Neutrophil (primary cell): ENCODE data around the gene ZNF536.
"Not testable (repeated sequence)": the region's sequence is repeated elsewhere in the genome, so short reads cannot be mapped to it uniquely, and the experiment has no call there.

Source experiments
- H3K27ac ChIP-seq: fragments of 200-600 bp; sonication (generic); 2 replicates; pipeline ENCODE4 v1.5.1; 2016; ENCODE audit warnings: mild to moderate bottlenecking, moderate library complexity
- H3K27me3 ChIP-seq: fragments of 200-600 bp; sonication (generic); 2 replicates; pipeline ENCODE4 v1.6.0; 2016; ENCODE audit warnings: mild to moderate bottlenecking
- H3K36me3 ChIP-seq: fragments of 200-600 bp; sonication (generic); 2 replicates; pipeline ENCODE4 v1.5.1; 2017
- H3K4me1 ChIP-seq, 2 experiments: fragments of 200-600 bp in 1 of 2; sonication (generic) in 1 of 2; 1 replicate in 1 of 2; 2 replicates in 1 of 2; pipeline versions ENCODE4 v1.5.1 to v1.6.1; 2013 to 2016; ENCODE audit warnings: low read depth in 1 of 2, low read length in 1 of 2, mild to moderate bottlenecking in 1 of 2, moderate library complexity in 1 of 2; ENCODE audit not compliant: control insufficient read depth in 1 of 2, insufficient read depth in 1 of 2
- H3K4me3 ChIP-seq, 2 experiments: fragments of 200-600 bp in 1 of 2; sonication (generic) in 1 of 2; 1 replicate in 1 of 2; 2 replicates in 1 of 2; pipeline ENCODE4 v1.5.1; 2013 to 2016; ENCODE audit warnings: low read depth in 1 of 2, low read length in 1 of 2, mild to moderate bottlenecking in 1 of 2, moderate library complexity in 1 of 2
- H3K9me3 ChIP-seq: fragments of 200-600 bp; sonication (generic); 2 replicates; pipeline ENCODE4 v1.5.1; 2016
- TF ChIP-seq, protein P1 (sequence below): fragments of 200-600 bp; sonication (generic); IDR thresholded peaks from 2 replicates; pipeline ENCODE4 v1.5.1; 2016; ENCODE audit warnings: antibody characterized with exemption

The ZNF536 gene

DNA sequence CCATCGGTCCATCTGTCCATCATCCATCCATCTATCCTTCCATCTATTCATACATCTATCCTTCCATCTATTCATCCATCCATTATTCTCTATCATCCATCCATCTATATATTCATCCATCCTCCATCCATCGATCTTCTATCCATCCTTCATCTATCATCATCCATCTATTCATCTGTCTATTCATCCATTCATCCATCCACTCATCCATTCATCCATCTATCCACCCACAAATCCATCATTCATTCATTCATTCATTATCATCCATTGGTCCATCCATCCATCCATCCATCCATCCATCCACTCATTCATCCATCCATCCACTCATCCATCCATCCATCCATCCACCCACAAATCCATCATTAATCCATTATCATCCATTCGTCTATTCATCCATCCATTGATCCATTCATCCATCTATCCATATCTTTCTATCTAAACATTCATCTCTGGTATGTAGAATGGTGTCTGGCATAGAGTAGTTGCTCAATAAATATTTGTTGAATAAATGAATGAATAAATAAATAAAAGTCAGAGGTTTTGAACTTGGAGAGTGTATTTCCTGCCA lies 36.6 kb downstream of the ZNF536 start:
- no peaks in the 10 kb centered on the region for H3K9me3 ChIP-seq
- no peak overlapping the region for H3K4me3 ChIP-seq
- TF ChIP-seq, protein P1, sequence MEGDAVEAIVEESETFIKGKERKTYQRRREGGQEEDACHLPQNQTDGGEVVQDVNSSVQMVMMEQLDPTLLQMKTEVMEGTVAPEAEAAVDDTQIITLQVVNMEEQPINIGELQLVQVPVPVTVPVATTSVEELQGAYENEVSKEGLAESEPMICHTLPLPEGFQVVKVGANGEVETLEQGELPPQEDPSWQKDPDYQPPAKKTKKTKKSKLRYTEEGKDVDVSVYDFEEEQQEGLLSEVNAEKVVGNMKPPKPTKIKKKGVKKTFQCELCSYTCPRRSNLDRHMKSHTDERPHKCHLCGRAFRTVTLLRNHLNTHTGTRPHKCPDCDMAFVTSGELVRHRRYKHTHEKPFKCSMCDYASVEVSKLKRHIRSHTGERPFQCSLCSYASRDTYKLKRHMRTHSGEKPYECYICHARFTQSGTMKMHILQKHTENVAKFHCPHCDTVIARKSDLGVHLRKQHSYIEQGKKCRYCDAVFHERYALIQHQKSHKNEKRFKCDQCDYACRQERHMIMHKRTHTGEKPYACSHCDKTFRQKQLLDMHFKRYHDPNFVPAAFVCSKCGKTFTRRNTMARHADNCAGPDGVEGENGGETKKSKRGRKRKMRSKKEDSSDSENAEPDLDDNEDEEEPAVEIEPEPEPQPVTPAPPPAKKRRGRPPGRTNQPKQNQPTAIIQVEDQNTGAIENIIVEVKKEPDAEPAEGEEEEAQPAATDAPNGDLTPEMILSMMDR: no peak
- no peaks in the 10 kb centered on the region for H3K4me1 ChIP-seq
- H3K27ac ChIP-seq: no peak overlapping the region
- H3K36me3 ChIP-seq: no peaks in the 10 kb centered on the region
- no peaks in the 10 kb centered on the region for H3K27me3 ChIP-seq

DNA sequence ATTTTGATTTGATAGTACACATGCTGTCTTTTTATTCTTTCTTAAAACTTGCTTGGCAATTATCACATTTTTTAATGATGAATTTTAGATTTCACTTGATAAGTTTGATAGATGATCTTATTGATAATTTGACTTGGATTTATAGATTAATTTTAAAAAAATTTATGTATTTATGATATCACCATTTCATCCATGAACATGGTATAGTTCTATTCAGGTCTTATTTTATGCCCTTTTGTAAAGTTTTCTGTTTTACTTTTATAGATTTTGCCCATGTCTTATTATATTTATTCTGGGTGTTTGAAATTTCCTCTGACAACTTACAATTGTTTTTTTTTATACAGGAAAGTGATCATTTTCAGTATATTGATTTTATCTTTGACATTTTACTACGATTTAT lies 39.5 kb downstream of the ZNF536 start:
- no peak overlapping the region for H3K27ac ChIP-seq
- H3K9me3 ChIP-seq: no peaks in the 10 kb centered on the region
- no peaks in the 10 kb centered on the region for H3K36me3 ChIP-seq
- TF ChIP-seq, protein P1: no peak
- H3K4me1 ChIP-seq: no peaks in the 10 kb centered on the region
- no peak overlapping the region for H3K4me3 ChIP-seq
- H3K27me3 ChIP-seq: no peaks in the 10 kb centered on the region

DNA sequence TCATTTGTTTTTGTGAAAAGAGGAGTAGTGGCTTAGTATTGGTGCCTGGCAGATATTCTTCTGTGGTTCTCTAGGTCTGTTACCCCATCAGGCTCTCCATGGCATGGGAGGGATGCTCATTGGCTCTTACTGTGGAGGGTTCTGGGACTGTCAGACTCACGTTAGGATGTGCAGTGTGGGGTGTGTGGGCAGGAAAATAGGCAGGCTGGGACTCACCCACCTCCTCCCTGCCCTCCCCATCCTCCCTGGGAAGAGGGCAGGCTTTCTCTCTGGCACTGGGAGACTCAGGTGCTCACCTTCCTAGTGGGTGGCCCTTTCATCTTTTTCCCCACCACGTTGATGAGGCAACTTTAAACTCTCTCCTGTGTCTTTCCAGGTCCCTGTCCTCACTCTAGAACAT lies 44.2 kb downstream of the ZNF536 start:
- H3K4me3 ChIP-seq: no peak overlapping the region
- no peaks in the 10 kb centered on the region for H3K36me3 ChIP-seq
- H3K27ac ChIP-seq: no peak overlapping the region
- no peaks in the 10 kb centered on the region for H3K4me1 ChIP-seq
- no peaks in the 10 kb centered on the region for H3K27me3 ChIP-seq
- H3K9me3 ChIP-seq: no peaks in the 10 kb centered on the region
- TF ChIP-seq, protein P1: no peak

DNA sequence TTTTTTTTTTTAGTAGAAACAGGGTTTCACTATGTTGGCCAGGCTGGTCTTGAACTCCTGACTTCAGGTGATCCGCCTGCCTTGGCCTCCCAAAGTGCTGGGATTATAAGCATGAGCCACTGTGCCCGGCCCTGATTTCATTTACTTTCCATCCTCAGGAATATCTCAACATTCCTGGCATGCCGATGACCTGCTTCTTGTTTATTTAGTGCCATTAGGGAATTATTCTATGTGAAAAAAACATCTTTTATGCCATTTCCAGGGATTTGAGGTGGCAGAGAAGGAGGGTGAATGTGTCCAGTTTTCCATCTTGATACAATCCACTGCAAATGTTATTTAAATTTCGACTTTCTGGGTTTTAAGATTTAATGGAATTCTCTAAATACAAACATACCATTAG lies 45.0 kb downstream of the ZNF536 start:
- not testable (repeated sequence) for H3K27me3 ChIP-seq, H3K9me3 ChIP-seq, H3K36me3 ChIP-seq, H3K27ac ChIP-seq, H3K4me3 ChIP-seq, H3K4me1 ChIP-seq

DNA sequence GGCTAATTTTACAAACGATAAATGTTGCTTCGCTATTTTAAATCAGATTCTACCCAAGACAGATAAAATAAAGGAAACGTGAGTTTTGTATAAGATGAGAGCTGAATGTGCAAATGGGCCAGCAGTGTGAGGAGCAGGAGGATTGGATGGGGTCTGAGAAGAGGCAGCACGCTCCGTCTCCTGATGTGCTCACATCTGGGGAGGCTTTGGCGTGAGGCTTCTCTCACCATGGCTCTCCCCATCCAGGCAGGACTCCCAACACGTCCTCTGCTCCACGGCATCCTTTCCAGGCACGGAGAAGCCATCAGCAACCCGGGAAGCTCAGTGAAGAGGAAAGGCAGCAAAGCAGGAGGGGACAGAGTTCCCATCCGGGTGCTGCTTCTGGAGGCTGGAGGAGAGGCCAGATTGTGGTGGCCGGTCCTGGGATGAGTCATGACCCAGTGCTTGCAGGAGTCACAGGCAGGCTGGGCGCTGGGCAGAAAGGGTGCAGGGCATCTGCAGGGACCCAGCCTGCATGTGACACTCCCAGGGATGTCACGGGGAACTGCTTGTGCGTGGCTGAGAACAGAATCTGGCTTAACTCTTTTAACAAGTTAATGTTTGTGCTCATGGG lies 47.5 kb downstream of the ZNF536 start:
- Histone ChIP-seq H3K9me3 (no peaks in the 10 kb centered on the region), H3K4me3 (no peak overlapping the region), H3K4me1 (no peaks in the 10 kb centered on the region), H3K27me3 (no peaks in the 10 kb centered on the region), H3K36me3 (no peaks in the 10 kb centered on the region), H3K27ac (no peak overlapping the region)
- TF ChIP-seq, protein P1: no peak

DNA sequence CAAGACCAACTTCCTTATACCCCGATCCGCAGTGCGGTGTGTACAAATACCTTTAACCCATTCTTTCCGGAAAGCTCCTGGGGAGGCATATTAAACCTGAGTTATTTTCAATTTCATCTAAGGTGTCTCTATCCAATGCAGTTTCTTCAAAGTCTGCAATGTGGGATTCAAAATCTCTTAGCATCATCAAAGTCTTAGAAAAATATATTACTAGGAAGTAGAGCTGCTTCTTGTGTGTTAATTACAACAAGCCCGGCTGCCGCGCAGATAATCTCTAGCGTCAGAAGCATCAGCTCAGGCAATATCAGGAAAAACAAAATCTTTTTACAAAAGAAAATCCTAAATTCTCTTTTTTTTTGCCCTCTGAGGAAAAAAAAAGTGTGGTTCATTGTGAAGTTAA lies 48.1 kb downstream of the ZNF536 start:
- Histone ChIP-seq H3K4me3 (no peak overlapping the region), H3K9me3 (no peaks in the 10 kb centered on the region), H3K27ac (no peak overlapping the region), H3K4me1 (no peaks in the 10 kb centered on the region), H3K27me3 (no peaks in the 10 kb centered on the region), H3K36me3 (no peaks in the 10 kb centered on the region)
- TF ChIP-seq, protein P1: no peak
